Measurements from ENCODE around the gene RBM28. TPM values are rescaled to one million over a fixed set of nuclear protein-coding genes. Genes with fewer than 3 reads are reported as not detected.

The RBM28 gene
- polyA plus RNA-seq, 1 donor from 2014 or later = 9.0 TPM

DNA sequence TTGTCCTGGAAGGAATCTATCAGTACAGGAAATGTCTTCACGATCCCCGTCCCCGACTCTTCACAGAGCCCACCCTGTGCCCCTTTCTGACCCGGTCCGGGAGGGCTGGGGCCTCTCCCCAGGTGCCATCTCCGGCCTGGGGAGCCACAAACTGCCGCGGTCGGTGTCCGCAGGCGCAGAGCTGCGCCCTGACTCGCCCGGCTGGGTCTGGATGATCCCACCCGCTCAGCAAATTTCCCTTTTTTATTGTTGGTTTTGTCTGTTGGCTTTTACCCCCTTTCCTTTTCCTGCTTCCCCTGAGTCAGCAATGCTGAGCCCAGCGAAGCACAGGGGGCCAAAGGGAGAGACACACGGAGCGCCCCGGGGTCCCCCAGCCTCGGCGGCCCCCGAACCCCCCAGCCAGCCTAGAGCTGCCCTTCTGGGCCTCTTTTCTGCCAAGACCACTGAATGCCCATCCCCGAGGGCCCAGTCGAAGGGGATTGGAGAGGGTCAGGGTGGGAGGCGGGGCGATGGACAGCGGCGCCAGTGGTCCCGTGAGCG lies 71.7 kb downstream of the RBM28 start:
- Mint-ChIP-seq H3K4me3 (peak overlapping the region in 1 of 4 donors; percentile 17), H3K9me3 (peaks cover 0 to 4% (median 0%) of the 10 kb centered on the region in 3 donors), H3K27me3 (peaks cover 28% of the 10 kb centered on the region), H3K27ac (no peak overlapping the region), H3K4me1 (peaks cover 0 to 3% (median 2%) of the 10 kb centered on the region in 3 donors), H3K36me3 (peaks cover 2% of the 10 kb centered on the region)

DNA sequence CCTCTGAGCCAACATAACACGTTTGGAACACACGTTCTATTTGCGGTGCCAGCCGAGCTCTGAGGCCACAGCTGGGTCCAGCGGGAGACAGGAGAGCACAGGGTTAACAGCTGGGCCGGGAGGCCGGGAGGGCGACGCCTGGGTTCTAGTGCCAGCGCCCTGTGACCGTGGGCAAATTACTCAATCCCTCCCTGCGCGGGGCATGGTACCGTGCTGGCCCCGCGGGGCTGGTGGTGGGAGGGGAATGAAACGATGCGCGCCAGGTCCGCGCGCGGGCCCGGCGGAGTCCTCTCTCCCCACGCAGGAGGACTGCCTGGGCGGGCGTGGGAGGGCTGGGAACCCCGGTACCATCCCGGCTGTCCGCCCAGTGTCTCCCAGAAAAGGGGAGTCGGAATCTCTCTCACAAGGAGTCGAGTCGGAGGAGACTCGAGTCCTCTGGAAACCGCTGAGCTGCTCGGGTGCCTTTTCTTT lies 72.2 kb downstream of the RBM28 start:
- Mint-ChIP-seq H3K4me3 (peak overlapping the region in 2 of 4 donors; percentile 45 to 58), H3K9me3 (peaks cover 0 to 4% (median 0%) of the 10 kb centered on the region in 3 donors), H3K27me3 (peaks cover 30% of the 10 kb centered on the region), H3K36me3 (peaks cover 2% of the 10 kb centered on the region), H3K27ac (no peak overlapping the region), H3K4me1 (peaks cover 0 to 3% (median 2%) of the 10 kb centered on the region in 3 donors)

DNA sequence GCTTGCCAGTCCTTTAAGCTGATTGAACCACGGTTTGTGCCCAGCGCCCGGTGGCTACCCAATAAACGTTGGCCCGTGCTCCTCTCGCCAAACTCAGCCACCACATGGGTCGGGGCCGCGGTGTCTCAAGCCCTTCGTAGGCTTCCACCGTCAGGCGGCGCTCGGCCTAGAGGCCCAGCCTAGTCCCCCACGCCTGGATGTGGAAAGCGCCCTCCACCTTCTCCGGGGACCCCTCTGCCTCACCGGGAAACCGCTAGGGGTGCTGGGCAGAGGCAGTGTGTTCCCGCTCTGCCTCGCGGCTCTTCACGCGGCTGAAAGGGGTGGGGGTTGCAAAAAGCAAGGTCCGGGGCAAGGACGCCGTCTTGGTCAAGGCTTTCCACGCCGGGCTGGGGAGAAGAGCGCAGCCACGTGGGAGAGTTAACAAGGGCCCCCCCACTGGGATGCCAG lies 72.9 kb downstream of the RBM28 start:
- H3K9me3 Mint-ChIP-seq = peaks cover 0 to 4% (median 0%) of the 10 kb centered on the region in 3 donors
- peaks cover 33% of the 10 kb centered on the region for H3K27me3 Mint-ChIP-seq
- peaks cover 0 to 3% (median 2%) of the 10 kb centered on the region in 3 donors for H3K4me1 Mint-ChIP-seq
- no peak overlapping the region for H3K27ac Mint-ChIP-seq
- H3K4me3 Mint-ChIP-seq = peak overlapping the region in 1 of 4 donors; percentile 58
- peaks cover 2% of the 10 kb centered on the region for H3K36me3 Mint-ChIP-seq

DNA sequence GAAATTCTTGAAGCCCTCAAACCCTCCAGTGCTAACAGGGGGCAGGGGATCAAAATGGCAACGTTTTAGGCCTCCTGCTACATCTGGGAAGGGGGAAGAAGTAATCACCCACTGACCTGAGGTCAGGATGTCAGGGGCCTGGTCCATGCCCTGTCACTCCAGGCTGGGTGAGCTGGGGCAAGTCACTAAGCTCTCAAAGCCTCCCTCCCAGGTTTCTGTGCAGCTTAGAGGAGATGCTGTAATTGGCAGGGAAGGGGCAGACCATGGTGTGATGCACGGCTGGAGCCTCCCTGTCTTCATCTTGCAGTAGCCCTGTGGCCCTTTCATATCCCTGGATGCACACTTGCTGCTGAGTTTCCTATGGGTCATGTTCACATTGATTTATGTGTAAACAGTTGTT lies 75.5 kb downstream of the RBM28 start:
- H3K9me3 Mint-ChIP-seq = peaks cover 0 to 4% (median 0%) of the 10 kb centered on the region in 3 donors
- H3K27me3 Mint-ChIP-seq = peaks cover 33% of the 10 kb centered on the region
- peaks cover 0 to 3% (median 0%) of the 10 kb centered on the region in 3 donors for H3K4me1 Mint-ChIP-seq
- no peak overlapping the region for H3K27ac Mint-ChIP-seq
- H3K4me3 Mint-ChIP-seq = no peak overlapping the region
- no peaks in the 10 kb centered on the region for H3K36me3 Mint-ChIP-seq

DNA sequence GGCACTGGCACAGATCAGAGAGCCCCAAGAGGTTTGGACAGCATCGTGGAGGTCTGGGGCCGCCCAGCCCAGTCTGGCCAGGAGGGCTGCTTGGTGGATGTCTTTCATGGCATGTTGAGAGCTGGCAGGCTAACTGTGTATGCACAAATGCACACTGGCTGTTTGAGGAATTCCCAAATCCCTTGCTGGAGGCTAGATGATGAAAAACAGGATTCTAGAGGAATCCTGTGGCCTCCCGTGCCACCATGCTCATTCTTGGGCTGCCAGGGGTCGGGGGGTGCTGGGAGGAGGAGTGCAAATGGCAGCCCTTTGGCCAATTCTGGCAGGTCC lies 76.1 kb downstream of the RBM28 start:
- H3K4me3 Mint-ChIP-seq = no peak overlapping the region
- H3K27ac Mint-ChIP-seq = no peak overlapping the region
- H3K4me1 Mint-ChIP-seq = peaks cover 0 to 3% (median 0%) of the 10 kb centered on the region in 3 donors
- H3K36me3 Mint-ChIP-seq = no peaks in the 10 kb centered on the region
- H3K9me3 Mint-ChIP-seq = peaks cover 0 to 4% (median 0%) of the 10 kb centered on the region in 3 donors
- peaks cover 33% of the 10 kb centered on the region for H3K27me3 Mint-ChIP-seq

DNA sequence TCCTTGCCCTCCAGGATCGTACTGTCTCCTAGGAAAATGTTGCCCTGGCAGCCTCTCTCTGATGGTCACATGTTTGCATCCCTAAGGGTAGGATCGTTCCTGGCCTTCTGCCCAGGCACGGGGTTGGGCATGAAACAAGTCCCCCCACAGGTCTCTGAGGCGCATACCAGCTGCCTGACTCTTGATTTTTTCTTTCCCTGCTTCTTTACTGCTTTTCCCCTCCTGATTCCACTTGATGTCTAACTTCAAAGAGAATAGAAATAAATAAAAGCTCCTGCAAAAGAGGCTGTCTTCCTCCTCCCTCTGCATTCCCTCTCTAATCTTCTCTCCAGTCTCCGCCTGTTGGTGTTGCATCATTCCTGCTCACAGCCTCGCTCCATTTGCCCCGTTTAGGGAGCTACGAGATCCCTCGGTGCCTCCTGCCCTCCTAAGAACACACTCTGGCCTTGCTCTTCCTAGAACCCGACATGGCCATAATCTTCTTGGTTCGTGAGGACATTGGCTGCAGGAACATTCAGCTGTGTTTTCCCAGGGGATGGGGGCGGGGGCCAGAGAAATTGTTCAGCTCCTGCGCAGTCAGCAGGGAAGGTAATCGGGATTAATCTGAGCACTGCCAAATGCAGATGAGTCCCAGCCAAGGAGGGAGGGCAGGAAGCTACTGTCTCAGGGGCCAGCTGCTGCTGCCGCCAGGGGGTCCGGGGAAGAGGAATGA lies 76.7 kb downstream of the RBM28 start:
- Mint-ChIP-seq H3K36me3 (no peaks in the 10 kb centered on the region), H3K4me3 (no peak overlapping the region), H3K4me1 (peaks cover 0 to 3% (median 0%) of the 10 kb centered on the region in 3 donors), H3K27me3 (peaks cover 33% of the 10 kb centered on the region), H3K27ac (no peak overlapping the region), H3K9me3 (peaks cover 0 to 2% (median 0%) of the 10 kb centered on the region in 3 donors)

DNA sequence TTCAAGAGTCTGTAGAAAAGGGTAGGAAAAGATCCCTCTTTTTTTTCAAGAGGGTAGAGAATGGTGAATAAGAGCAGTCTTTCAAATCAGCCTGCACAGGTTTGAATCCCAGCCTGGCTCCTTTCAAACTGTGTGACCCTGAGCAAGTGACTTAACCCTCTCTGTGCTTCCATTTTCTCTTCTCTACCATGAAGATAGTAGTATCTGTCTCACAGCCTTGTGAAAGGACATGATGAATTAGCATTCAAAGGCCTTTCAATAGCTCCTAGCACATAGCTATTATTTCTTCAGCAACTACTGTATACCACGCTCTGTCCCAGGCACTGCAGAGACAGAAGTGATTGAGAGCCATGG lies 77.2 kb downstream of the RBM28 start:
- Mint-ChIP-seq H3K27ac (no peak overlapping the region), H3K36me3 (no peaks in the 10 kb centered on the region), H3K27me3 (peaks cover 35% of the 10 kb centered on the region), H3K9me3 (peaks cover 0 to 2% (median 0%) of the 10 kb centered on the region in 3 donors), H3K4me1 (peaks cover 0 to 3% (median 0%) of the 10 kb centered on the region in 3 donors), H3K4me3 (no peak overlapping the region)

DNA sequence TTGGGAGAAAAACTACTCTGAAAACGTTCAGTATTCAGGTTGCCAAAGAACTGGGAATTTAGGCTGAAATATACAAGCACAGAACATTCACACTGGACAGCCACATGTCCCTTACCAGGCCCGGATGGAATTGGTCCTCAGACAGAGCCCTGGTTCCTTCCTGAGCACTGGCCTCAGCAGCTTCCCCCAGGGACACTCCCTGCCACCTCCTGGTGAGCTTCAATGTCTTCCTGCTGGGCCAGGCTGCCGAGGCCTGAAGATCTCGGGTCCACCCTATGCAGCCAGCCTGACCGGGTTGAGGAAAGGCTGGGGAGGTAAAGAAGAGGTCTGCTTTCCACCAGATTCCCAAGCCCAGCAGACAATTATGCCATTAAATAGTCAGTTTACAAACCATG lies 77.8 kb downstream of the RBM28 start:
- Mint-ChIP-seq H3K4me1 (no peaks in the 10 kb centered on the region), H3K36me3 (no peaks in the 10 kb centered on the region), H3K9me3 (peaks cover 0 to 2% (median 0%) of the 10 kb centered on the region in 3 donors), H3K27ac (no peak overlapping the region), H3K4me3 (no peak overlapping the region), H3K27me3 (peaks cover 31% of the 10 kb centered on the region)

DNA sequence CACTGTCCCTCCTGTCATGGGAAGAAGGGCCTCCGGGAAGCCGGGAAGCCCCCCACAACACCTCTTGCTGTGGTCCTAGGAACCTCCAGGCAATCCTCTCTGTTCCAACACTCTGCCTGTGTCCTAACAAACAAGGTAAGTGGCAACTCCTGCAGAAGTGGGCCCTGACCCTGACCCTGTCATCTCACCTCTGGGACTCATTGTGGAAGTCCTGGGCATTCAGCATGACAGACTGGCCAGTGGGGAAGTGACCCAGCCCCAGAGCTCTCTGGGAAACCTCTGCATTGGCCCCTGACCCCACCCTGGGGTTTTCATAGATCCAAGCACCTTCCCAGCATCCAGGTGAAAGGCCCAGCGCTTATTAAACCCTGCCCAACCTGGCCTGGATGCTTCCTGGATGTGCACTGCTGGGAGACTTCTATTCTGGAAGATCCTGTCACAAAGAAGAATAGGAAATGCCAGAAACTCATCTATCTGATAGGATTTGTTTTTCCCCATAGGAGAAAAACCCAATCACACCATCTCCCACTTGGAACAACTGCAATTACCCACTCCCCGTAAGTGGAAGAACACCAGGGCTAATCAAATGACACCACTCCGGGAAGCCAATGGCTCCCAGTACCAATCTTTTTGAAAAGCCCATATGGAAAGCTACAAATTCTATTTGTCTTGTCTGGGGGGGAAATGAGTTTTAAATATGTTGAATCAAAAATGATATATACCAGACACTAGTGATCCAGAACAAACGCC lies 78.4 kb downstream of the RBM28 start:
- Mint-ChIP-seq H3K4me3 (no peak overlapping the region), H3K4me1 (no peaks in the 10 kb centered on the region), H3K27me3 (peaks cover 31% of the 10 kb centered on the region), H3K36me3 (no peaks in the 10 kb centered on the region), H3K9me3 (peaks cover 0 to 2% (median 0%) of the 10 kb centered on the region in 3 donors), H3K27ac (no peak overlapping the region)

DNA sequence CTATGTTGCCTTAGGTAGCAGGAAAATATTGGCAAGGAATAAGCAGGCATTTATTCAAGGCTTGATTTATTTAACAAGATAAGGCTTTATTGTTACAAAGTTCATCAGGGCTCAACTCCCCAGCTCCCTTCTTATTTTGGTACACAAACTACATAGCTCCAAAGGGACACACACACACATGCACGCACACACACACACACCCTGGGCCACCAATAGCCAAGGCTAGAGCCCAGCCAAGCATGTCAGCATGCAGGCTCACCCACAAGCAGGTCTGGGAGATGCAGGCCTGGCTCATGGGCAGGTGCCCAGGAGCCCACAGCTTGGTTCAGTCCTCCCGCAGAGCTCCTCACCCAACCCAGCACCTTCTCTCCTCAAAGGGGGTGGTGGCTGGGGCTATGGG lies 79.2 kb downstream of the RBM28 start:
- Mint-ChIP-seq H3K9me3 (no peaks in the 10 kb centered on the region), H3K4me1 (no peaks in the 10 kb centered on the region), H3K27ac (peak overlapping the region in 1 of 3 donors; percentile 26), H3K4me3 (no peak overlapping the region), H3K27me3 (peaks cover 31% of the 10 kb centered on the region), H3K36me3 (no peaks in the 10 kb centered on the region)

DNA sequence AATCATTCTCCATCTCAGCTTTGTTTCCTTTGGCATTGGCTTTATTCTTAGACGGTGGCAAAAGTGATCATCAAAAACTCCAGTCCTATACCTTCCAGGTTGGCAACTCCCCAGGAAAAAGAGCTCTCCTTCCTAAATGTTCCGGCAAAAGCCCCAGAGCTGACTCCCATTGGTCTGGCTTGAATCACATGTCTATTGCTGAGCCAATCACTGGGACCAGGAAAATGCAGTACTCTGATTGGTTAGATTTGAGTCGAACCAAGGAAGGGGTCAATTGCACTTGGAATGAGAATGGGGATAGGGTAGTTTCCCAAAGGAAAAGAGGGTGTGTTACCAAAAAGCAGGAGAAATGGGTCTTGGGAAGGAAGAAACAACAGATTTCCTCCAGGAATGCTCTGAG lies 80.3 kb downstream of the RBM28 start:
- Mint-ChIP-seq H3K9me3 (no peaks in the 10 kb centered on the region), H3K27ac (peak overlapping the region in 1 of 3 donors; percentile 59), H3K4me3 (no peak overlapping the region), H3K4me1 (no peaks in the 10 kb centered on the region), H3K36me3 (no peaks in the 10 kb centered on the region), H3K27me3 (peaks cover 27% of the 10 kb centered on the region)

DNA sequence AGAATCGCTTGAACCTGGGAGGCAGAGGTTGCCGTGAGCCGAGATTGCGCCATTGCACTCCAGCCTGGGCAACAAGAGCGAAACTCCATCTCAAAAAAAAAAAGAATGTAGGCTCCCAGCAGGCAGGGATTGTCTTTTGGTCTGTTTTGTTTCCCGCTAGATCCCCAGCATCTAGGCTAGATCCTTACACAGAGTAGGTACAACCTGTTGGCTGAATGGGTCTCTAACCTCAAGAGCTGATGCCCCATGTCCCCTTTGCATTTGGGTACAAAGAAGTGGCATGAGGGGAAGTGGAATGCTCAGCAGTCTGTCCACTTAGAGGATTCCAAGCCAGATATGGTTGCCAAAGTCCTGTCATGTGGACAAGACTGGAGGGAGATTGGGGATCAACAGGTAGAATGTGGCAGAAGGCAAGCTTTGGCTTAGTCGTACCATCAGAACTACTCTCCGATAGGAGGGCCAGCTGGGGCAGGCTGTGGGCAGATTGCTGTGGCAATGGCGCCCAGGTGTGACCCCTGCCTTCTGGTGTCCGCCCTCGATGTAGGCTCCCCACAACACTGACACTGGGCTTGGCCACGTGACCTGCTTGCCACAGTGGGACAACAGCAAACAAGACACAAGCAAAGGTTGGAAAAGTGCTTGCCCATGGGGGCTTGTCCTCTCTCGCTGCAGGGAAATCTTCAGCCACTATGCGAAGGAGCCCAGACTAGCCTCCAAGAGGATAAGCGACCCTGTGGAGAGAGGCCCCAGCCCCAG lies 81.3 kb downstream of the RBM28 start:
- peaks cover 21% of the 10 kb centered on the region for H3K27me3 Mint-ChIP-seq
- no peak overlapping the region for H3K27ac Mint-ChIP-seq
- no peaks in the 10 kb centered on the region for H3K9me3 Mint-ChIP-seq
- H3K36me3 Mint-ChIP-seq = peaks cover 3% of the 10 kb centered on the region
- H3K4me1 Mint-ChIP-seq = no peaks in the 10 kb centered on the region
- H3K4me3 Mint-ChIP-seq = no peak overlapping the region

DNA sequence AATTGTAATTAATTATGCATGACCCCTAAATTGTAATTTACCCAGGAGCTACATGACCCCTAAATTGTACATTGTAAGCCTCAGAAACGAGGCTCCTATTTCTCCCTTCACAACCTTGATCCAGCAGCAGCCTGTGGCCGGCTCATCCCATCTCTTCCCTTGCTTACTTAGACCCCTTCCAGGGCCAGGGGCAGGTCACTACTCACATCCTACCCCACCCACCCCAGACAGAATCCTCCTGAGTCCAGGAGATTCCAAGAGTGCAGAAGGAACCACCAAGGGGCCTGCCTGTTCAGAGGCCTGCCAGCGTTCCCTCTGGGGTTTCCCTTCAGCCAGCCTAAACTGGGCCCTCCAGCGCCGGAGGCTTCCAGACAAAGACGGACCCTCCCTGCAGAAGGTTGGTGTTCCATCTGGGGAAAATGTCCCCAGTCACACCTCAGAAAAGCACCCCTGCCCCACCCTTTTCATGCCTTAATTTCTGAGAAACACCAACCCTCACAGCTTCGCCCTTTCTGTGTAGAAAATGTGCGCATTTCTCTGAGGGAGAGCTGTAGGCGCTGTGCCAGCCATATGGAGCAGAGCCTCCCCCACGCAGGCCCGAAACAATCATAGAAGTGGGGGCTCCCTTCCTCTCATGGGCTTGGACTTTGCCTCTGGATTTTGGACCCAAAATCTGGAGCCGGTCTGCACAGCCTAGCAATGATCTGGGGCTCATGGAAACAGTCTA lies 83.5 kb downstream of the RBM28 start:
- no peak overlapping the region for H3K4me3 Mint-ChIP-seq
- H3K27ac Mint-ChIP-seq = no peak overlapping the region
- no peaks in the 10 kb centered on the region for H3K9me3 Mint-ChIP-seq
- no peaks in the 10 kb centered on the region for H3K4me1 Mint-ChIP-seq
- peaks cover 3% of the 10 kb centered on the region for H3K36me3 Mint-ChIP-seq
- H3K27me3 Mint-ChIP-seq = peaks cover 14% of the 10 kb centered on the region
